Measurements from ENCODE around the gene CCDC91. TPM values are rescaled to one million over a fixed set of nuclear protein-coding genes. Genes with fewer than 3 reads are reported as not detected.

Gene CCDC91
- total RNA-seq, 4 donors from 2014 or later: 7.2 to 37.6 (median 22.7) TPM

DNA sequence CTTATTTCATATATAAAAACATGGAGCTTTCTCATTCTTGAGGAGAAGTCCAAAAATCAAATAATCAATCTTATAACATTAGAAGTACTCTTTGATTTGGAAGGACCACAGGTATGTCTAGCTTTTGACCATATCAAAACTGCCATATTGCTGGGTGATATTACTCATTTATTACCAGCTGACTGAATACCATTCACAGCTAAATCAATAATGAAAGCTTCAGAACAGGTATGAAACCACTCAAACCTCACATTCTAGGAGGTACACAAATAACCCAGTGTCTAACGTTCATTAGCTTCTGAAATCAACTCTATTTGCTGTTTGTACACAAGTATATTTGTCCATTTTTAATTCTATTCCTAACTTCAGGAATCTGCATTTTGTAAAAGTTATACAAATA, 16.8 kb upstream of the CCDC91 start:
- Histone ChIP-seq H3K27ac (no peak overlapping the region), H3K36me3 (no peaks in the 10 kb centered on the region), H3K4me3 (no peak overlapping the region), H3K9me3 (no peaks in the 10 kb centered on the region), H3K27me3 (no peaks in the 10 kb centered on the region), H3K4me1 (no peaks in the 10 kb centered on the region)
- TF ChIP-seq POLR2A (IDR thresholded peaks at IDR 0.05): no peak
- TF ChIP-seq, protein P1, sequence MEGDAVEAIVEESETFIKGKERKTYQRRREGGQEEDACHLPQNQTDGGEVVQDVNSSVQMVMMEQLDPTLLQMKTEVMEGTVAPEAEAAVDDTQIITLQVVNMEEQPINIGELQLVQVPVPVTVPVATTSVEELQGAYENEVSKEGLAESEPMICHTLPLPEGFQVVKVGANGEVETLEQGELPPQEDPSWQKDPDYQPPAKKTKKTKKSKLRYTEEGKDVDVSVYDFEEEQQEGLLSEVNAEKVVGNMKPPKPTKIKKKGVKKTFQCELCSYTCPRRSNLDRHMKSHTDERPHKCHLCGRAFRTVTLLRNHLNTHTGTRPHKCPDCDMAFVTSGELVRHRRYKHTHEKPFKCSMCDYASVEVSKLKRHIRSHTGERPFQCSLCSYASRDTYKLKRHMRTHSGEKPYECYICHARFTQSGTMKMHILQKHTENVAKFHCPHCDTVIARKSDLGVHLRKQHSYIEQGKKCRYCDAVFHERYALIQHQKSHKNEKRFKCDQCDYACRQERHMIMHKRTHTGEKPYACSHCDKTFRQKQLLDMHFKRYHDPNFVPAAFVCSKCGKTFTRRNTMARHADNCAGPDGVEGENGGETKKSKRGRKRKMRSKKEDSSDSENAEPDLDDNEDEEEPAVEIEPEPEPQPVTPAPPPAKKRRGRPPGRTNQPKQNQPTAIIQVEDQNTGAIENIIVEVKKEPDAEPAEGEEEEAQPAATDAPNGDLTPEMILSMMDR (IDR thresholded peaks at IDR 0.05): no peak
- no peak for DNase-seq
- intact Hi-C loops (cut with DNase I): no loop called here
- 68 to 88% methylated on average over 1 of the region's 1 CpG for WGBS, 2 donors

DNA sequence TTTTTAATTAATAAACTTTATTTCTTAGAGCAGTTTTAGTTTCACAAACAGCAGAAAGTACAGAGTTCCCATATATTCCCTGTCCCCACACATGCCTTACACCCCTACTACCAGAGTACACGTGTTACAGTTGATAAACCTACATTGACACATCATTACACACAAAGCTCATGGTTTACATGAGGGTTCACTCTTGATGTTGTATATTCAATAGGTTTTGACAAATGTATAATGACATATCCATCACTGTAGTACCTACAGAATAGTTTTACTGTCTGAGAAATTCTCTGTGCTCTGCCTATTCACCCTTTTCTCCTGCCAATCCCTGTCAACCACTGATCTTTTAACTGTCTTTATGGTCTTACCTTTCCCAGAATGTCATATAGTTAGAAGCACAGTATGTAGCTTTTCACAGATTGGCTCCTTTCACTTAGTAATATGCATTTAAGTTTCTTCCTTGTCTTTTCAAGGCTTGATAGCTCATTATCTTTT, 15.1 kb upstream of the CCDC91 start:
- Histone ChIP-seq H3K4me3 (no peak overlapping the region), H3K9me3 (no peaks in the 10 kb centered on the region), H3K4me1 (no peaks in the 10 kb centered on the region), H3K27ac (no peak overlapping the region), H3K27me3 (no peaks in the 10 kb centered on the region), H3K36me3 (no peaks in the 10 kb centered on the region)
- intact Hi-C loops (cut with DNase I): no loop called here
- TF ChIP-seq, protein P1 (IDR thresholded peaks at IDR 0.05): no peak
- no peak for TF ChIP-seq POLR2A (IDR thresholded peaks at IDR 0.05)
- DNase-seq: no peak
- WGBS, 2 donors: 70 to 74% methylated on average over 1 of the region's 1 CpG

DNA sequence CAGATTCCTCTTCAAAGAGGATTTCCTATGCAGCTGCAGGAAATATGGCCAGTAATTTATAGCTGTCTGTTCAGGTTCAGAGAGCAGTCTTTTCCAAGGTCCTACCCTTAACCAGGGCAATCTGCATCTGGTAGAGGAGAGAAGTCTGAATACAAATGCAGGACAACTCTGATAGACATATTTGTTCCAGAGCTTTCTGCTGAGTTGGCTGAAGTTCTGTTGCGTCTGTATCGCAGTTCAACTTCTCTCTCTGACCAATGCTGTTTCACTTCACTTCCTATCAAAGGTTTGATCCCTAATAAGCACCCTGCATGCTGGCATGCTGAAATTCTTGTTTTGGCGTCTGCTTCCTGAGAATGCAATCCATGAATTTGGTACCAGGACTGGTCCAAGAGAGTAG, 14.0 kb upstream of the CCDC91 start:
- H3K4me3 ChIP-seq: no peak overlapping the region
- DNase-seq: no peak
- H3K27ac ChIP-seq: no peak overlapping the region
- intact Hi-C loops (cut with DNase I): no loop called here
- H3K27me3 ChIP-seq: no peaks in the 10 kb centered on the region
- 92 to 100% methylated on average over 1 to 3 of the region's 3 CpGs for WGBS, 2 donors
- no peaks in the 10 kb centered on the region for H3K9me3 ChIP-seq
- TF ChIP-seq POLR2A (IDR thresholded peaks at IDR 0.05): no peak
- TF ChIP-seq, protein P1 (IDR thresholded peaks at IDR 0.05): no peak
- H3K4me1 ChIP-seq: no peaks in the 10 kb centered on the region
- H3K36me3 ChIP-seq: no peaks in the 10 kb centered on the region

DNA sequence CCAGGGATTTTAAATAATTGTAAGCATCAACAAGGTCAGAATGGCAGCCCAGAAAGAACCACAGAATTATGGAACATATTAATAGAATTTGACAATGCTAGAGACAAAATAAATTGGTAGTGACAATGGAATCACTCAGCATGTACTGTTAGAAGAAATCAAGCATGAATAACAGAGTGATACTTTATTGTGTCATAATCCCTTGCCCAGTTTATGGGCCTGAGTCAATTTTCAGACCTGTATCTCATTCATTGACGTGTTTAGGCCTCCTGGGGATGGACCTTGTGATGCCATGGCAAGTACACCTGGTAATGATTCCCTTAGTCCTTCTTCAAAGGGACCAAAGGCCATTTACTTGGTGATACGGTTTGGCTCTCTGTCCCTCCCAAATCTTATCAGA, 12.8 kb upstream of the CCDC91 start:
- TF ChIP-seq, protein P1 (IDR thresholded peaks at IDR 0.05): no peak
- TF ChIP-seq POLR2A (IDR thresholded peaks at IDR 0.05): no peak
- Histone ChIP-seq H3K4me3 (no peak overlapping the region), H3K4me1 (no peaks in the 10 kb centered on the region), H3K36me3 (no peaks in the 10 kb centered on the region), H3K9me3 (no peaks in the 10 kb centered on the region), H3K27me3 (no peaks in the 10 kb centered on the region), H3K27ac (no peak overlapping the region)
- no peak for DNase-seq
- intact Hi-C loops (cut with DNase I): no loop called here
- WGBS, 2 donors: 71 to 78% methylated on average over 2 of the region's 2 CpGs

DNA sequence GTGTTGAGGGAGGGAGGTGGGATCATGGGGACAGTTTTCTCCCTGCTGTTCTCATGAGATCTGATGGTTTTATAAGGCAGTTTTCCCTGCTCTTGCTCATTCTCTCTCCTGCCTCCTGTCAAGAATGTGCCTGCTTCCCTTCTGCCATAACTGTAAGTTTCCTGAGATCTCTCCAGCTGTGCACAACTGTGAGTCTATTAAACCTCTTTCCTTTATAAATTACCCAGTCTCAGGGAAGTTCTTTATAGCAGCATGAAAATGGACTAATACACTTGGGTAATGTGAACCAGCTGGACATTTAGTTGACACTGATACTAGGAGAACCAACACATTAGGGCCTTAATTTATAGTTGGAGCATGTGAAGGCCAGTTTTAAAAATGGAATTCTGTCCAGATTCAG, 12.4 kb upstream of the CCDC91 start:
- TF ChIP-seq, protein P1 (IDR thresholded peaks at IDR 0.05): no peak
- no peaks in the 10 kb centered on the region for H3K4me1 ChIP-seq
- H3K4me3 ChIP-seq: no peak overlapping the region
- H3K27ac ChIP-seq: no peak overlapping the region
- intact Hi-C loops (cut with DNase I): no loop called here
- no peaks in the 10 kb centered on the region for H3K36me3 ChIP-seq
- DNase-seq: no peak
- H3K9me3 ChIP-seq: no peaks in the 10 kb centered on the region
- H3K27me3 ChIP-seq: no peaks in the 10 kb centered on the region
